HFF-Myc (cell line): Measurements from ENCODE around the gene FAM53A.

Experiments used
- DNase-seq: peaks from one replicate; pipeline ENCODE4 v3.0.0-alpha.2; 2011; ENCODE audit warnings: low read depth; ENCODE audit errors: extremely low read depth
- H3K4me3 ChIP-seq: replicated peaks from 2 replicates; pipeline ENCODE4 v1.5.1; 2011; ENCODE audit warnings: low read depth, mild to moderate bottlenecking, control low read depth, low read length
- CTCF ChIP-seq: IDR thresholded peaks from 2 replicates; pipeline ENCODE4 v1.5.1; 2012; ENCODE audit warnings: mild to moderate bottlenecking, low read depth, low read length, control low read depth; ENCODE audit errors: missing control alignments

Gene FAM53A

DNA sequence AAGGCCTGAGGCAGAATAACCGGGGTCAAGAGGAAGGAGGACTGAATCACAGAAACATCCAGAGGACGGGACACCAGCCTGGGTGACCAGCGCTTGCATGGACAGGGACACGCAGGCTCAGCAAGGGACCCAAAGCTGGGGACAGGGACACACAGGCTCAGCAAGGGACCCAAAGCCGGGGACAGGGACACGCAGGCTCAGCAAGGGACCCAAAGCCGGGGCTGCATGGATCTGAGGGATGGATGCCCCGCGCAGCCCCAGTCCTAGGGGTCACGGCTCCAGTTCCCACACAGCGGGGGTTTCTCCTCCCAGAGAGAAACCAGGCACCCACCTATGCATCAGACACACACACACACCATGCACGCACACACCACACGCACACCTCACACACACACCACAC is 32.5 kb downstream of the FAM53A start:
- no peak for TF ChIP-seq CTCF
- H3K4me3 ChIP-seq: no peak overlapping the region
- DNase-seq: no peak

GRCh38 chr4:1648962-1649361 is 35.2 kb downstream of the FAM53A start:
- DNase-seq: no peak
- H3K4me3 ChIP-seq: no peak overlapping the region
- no peak for TF ChIP-seq CTCF

- TF ChIP-seq CTCF: no peak
- no peak for DNase-seq
- no peak overlapping the region for H3K4me3 ChIP-seq
These were observed 36.7 kb downstream of the FAM53A start for GRCh38 chr4:1647432-1647831.

- DNase-seq: no peak
- no peak overlapping the region for H3K4me3 ChIP-seq
- no peak for TF ChIP-seq CTCF
These were observed 37.4 kb downstream of the FAM53A start for GRCh38 chr4:1646690-1647089.

GRCh38 chr4:1644891-1645657 is 39.0 kb downstream of the FAM53A start:
- no peak for TF ChIP-seq CTCF
- no peak overlapping the region for H3K4me3 ChIP-seq

DNA sequence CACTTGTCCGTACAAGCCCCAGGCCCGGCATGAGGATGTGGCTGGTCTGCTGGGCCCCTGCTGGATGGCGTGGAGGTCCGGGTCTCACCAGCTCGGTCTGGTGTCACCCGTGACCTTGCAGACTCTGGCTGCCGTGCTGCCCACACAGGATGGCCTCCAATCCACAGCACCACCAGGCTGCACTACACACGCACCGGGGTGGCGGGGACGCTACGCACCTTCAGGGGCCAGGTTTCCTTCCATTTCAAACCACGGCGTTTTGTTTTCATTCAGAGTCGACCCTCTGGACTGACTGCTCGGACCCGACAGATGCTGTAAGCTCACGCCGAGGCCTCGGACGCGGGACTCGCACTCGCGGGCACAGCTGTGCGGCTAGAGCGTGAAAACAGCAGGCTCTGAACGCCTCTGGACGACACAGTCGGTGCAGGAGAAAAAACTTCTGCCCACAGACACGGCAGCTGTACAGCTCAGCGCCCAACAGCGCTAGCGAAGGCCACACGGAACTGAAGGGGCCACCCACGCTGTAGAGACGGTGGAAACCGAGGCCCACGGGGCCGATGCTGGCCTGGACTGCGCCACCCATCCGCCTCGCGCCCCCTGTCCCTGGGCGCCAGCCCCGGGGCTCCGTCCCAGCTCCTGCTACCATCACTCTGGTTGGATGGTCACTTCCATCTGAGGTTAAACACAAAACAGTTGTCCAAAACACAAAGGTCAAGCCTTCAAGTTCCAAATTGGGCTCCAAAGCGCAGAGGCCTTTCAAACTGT is 40.0 kb downstream of the FAM53A start:
- no peak for DNase-seq
- no peak for TF ChIP-seq CTCF
- no peak overlapping the region for H3K4me3 ChIP-seq

More at GRCh38 chr4:1644891-1645657, 39.0 kb downstream of the FAM53A start:
- DNase-seq: no peak
